Neutrophil (primary cell): ENCODE measurements around the gene GXYLT1.

Experiments
- H3K27ac ChIP-seq: fragments of 200-600 bp; sonication (generic); 2 replicates; pipeline ENCODE4 v1.5.1; 2016; ENCODE audit warnings: mild to moderate bottlenecking, moderate library complexity
- H3K27me3 ChIP-seq: fragments of 200-600 bp; sonication (generic); 2 replicates; pipeline ENCODE4 v1.6.0; 2016; ENCODE audit warnings: mild to moderate bottlenecking
- H3K36me3 ChIP-seq: fragments of 200-600 bp; sonication (generic); 2 replicates; pipeline ENCODE4 v1.5.1; 2017
- H3K4me1 ChIP-seq, 2 experiments: fragments of 200-600 bp in 1 of 2; sonication (generic) in 1 of 2; 1 replicate in 1 of 2; 2 replicates in 1 of 2; pipeline versions ENCODE4 v1.5.1 to v1.6.1; 2013 to 2016; ENCODE audit warnings: low read depth in 1 of 2, low read length in 1 of 2, mild to moderate bottlenecking in 1 of 2, moderate library complexity in 1 of 2; ENCODE audit not compliant: control insufficient read depth in 1 of 2, insufficient read depth in 1 of 2
- H3K4me3 ChIP-seq, 2 experiments: fragments of 200-600 bp in 1 of 2; sonication (generic) in 1 of 2; 1 replicate in 1 of 2; 2 replicates in 1 of 2; pipeline ENCODE4 v1.5.1; 2013 to 2016; ENCODE audit warnings: low read depth in 1 of 2, low read length in 1 of 2, mild to moderate bottlenecking in 1 of 2, moderate library complexity in 1 of 2
- H3K9me3 ChIP-seq: fragments of 200-600 bp; sonication (generic); 2 replicates; pipeline ENCODE4 v1.5.1; 2016
- TF ChIP-seq, protein P1 (sequence below): fragments of 200-600 bp; sonication (generic); IDR thresholded peaks from 2 replicates; pipeline ENCODE4 v1.5.1; 2016; ENCODE audit warnings: antibody characterized with exemption

GXYLT1 gene

DNA sequence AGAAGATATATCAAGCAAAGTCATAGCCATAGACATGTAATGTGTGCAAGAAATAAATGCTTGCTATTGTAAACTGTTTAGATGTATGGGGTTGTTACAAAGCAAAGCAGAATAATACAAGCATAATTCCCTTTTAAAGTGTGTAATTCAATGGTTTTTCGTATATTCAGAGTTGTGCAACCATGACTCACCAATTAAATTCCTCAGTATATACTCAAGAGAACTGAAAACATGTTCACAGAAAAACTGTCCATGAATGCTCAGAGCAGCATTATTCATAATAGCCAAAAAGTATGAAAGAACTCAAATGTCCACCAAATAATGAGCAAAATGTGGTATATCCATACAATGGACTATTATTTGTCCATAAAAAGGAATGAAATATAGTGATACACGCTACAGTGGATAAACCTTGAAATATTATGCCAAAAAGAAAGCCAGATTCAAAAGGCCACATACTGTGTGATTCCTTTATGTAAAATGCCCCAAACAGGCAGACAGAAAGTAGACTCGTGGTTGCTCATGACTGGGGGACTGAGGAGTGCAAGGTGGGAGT, 9.3 kb downstream of the GXYLT1 start:
- H3K9me3 ChIP-seq = no peaks in the 10 kb centered on the region
- H3K27me3 ChIP-seq = no peaks in the 10 kb centered on the region
- TF ChIP-seq, protein P1, sequence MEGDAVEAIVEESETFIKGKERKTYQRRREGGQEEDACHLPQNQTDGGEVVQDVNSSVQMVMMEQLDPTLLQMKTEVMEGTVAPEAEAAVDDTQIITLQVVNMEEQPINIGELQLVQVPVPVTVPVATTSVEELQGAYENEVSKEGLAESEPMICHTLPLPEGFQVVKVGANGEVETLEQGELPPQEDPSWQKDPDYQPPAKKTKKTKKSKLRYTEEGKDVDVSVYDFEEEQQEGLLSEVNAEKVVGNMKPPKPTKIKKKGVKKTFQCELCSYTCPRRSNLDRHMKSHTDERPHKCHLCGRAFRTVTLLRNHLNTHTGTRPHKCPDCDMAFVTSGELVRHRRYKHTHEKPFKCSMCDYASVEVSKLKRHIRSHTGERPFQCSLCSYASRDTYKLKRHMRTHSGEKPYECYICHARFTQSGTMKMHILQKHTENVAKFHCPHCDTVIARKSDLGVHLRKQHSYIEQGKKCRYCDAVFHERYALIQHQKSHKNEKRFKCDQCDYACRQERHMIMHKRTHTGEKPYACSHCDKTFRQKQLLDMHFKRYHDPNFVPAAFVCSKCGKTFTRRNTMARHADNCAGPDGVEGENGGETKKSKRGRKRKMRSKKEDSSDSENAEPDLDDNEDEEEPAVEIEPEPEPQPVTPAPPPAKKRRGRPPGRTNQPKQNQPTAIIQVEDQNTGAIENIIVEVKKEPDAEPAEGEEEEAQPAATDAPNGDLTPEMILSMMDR = no peak
- H3K4me1 ChIP-seq = no peaks in the 10 kb centered on the region
- H3K4me3 ChIP-seq = no peak overlapping the region
- no peak overlapping the region for H3K27ac ChIP-seq
- H3K36me3 ChIP-seq = no peaks in the 10 kb centered on the region

GRCh38 chr12:42130672-42131402, 13.8 kb downstream of the GXYLT1 start:
- no peak overlapping the region for H3K27ac ChIP-seq
- H3K9me3 ChIP-seq = no peaks in the 10 kb centered on the region
- no peaks in the 10 kb centered on the region for H3K36me3 ChIP-seq
- TF ChIP-seq, protein P1 = no peak
- H3K4me1 ChIP-seq = no peaks in the 10 kb centered on the region
- no peak overlapping the region for H3K4me3 ChIP-seq
- H3K27me3 ChIP-seq = no peaks in the 10 kb centered on the region

GRCh38 chr12:42129595-42130204, 15.0 kb downstream of the GXYLT1 start:
- TF ChIP-seq, protein P1 = no peak
- Histone ChIP-seq H3K4me1 (peaks cover 0 to 7% of the 10 kb centered on the region in 2 experiments), H3K9me3 (no peaks in the 10 kb centered on the region), H3K27ac (no peak overlapping the region), H3K4me3 (no peak overlapping the region), H3K36me3 (no peaks in the 10 kb centered on the region), H3K27me3 (no peaks in the 10 kb centered on the region)

DNA sequence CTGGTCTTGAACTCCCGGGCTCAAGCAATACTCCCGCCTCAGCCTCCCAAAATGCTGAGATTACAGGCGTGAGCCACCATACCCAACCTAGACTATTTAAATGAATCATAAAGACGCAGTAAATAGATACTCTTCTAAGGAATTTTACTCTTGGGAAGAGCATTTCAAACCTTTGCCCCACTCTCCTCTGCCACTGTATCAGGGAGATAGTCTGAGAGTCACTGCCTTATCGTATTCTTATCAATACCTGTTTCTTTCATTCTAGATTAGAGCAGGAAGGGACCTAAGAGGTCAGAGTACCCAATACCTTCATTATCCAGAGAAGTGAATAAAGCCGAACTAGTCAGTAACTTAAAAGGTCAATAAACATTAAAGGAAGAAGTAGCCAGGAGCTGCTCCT, 15.8 kb downstream of the GXYLT1 start:
- H3K36me3 ChIP-seq = no peaks in the 10 kb centered on the region
- no peaks in the 10 kb centered on the region for H3K9me3 ChIP-seq
- no peak overlapping the region for H3K4me3 ChIP-seq
- peaks cover 0 to 7% of the 10 kb centered on the region in 2 experiments for H3K4me1 ChIP-seq
- TF ChIP-seq, protein P1 = no peak
- no peak overlapping the region for H3K27ac ChIP-seq
- H3K27me3 ChIP-seq = no peaks in the 10 kb centered on the region

- H3K9me3 ChIP-seq = no peaks in the 10 kb centered on the region
- no peak overlapping the region for H3K27ac ChIP-seq
- no peaks in the 10 kb centered on the region for H3K27me3 ChIP-seq
- no peak overlapping the region for H3K4me3 ChIP-seq
- peaks cover 0 to 7% of the 10 kb centered on the region in 2 experiments for H3K4me1 ChIP-seq
- no peaks in the 10 kb centered on the region for H3K36me3 ChIP-seq
- TF ChIP-seq, protein P1 = no peak
Observed at GRCh38 chr12:42128327-42128726, 16.3 kb downstream of the GXYLT1 start.
